OCI-LY3 (cell line): ENCODE data around the gene SIVA1.

Experiments
- CTCF ChIP-seq: fragments of 200-600, 300-600 bp; sonication (generic); IDR thresholded peaks from 2 replicates; pipeline ENCODE4 v1.5.1; 2014; ENCODE audit warnings: antibody characterized with exemption, low read length, low read depth
- EZH2phosphoT487 ChIP-seq: fragments of 200-600 bp; shearing (Covaris generic); IDR thresholded peaks from 2 replicates; pipeline ENCODE4 v1.6.1; 2018; ENCODE audit warnings: antibody characterized with exemption, mixed run types, low read depth

GRCh38 chr14:104744484-104744883 is 8.5 kb upstream of the SIVA1 start:
- TF ChIP-seq EZH2phosphoT487 (no peak), CTCF (no peak)
